ENCODE data around the gene NKX1-1. TPM values are rescaled to one million over a fixed set of nuclear protein-coding genes. Genes with fewer than 3 reads are reported as not detected.

Gene NKX1-1
- total RNA-seq, 1 experiment from 2014 or later, result not detected

DNA sequence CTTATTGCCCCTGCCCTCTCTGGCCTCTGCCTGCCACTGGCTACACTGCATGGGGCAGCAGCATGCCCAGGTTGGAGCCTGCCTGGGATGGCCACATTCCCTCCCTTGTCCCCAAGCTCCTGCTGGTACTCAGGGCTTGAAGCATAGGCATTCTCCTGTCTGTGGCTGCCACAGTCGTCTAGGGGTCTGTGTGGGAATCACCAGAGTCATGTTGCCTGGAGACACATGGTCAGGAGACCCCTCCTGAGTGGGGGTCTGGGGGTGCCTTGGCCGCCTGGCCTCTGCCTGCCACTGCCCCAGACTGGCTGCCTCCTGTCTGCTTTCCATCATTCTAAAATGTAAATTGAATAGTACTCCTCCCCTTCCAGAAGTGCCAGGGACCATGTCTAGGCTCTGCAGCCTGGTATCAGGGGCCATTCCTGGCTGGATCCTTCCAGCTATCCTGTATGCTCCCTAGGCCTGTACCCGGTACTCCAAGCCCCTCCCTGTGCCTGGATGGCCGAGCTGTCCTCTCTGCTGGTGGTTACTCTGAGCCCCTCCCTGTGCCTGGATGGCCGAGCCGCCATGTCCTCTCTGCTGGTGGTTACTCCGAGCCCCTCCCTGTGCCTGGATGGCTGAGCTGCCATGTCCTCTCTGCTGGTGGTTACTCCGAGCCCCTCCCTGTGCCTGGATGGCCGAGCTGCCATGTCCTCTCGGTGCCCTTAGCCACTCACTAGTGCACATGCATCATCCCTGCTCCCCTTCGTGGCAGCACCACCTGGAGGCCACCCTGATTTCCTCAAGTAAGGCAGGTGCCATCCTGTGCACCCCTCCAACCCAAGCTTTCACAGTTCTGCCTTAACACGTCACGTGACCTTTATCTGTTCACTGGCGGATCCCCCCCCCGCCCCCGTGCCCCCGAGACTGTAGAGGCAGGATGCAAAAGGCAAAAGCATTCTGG lies 5.5 kb upstream of the NKX1-1 start:
- H3K4me1 ChIP-seq (ENCODE audit: control insufficient read depth, insufficient read depth, low read length), result no peaks in the 10 kb centered on the region
- no TSS peak for BruUV-seq (replicated peaks)
- DNase-seq (ENCODE audit: low read depth, low spot score) (no peak), ATAC-seq (peak; percentile 58)
- no peak overlapping the region for H3K4me3 ChIP-seq (ENCODE audit: low read depth in 2 of 2, low read length in 2 of 2)
- H3K27me3 ChIP-seq (ENCODE audit: control insufficient read depth, insufficient read depth, low read length), result no peaks in the 10 kb centered on the region
- ChIA-PET POLR2A (no interaction called here), CTCF (no interaction called here)
- in situ Hi-C loops (cut with HindIII; ENCODE audit: low pct_unique_long_range_greater_than_20kb, low sequenced_read_pairs), result no loop called here
- TF ChIP-seq, protein P1, sequence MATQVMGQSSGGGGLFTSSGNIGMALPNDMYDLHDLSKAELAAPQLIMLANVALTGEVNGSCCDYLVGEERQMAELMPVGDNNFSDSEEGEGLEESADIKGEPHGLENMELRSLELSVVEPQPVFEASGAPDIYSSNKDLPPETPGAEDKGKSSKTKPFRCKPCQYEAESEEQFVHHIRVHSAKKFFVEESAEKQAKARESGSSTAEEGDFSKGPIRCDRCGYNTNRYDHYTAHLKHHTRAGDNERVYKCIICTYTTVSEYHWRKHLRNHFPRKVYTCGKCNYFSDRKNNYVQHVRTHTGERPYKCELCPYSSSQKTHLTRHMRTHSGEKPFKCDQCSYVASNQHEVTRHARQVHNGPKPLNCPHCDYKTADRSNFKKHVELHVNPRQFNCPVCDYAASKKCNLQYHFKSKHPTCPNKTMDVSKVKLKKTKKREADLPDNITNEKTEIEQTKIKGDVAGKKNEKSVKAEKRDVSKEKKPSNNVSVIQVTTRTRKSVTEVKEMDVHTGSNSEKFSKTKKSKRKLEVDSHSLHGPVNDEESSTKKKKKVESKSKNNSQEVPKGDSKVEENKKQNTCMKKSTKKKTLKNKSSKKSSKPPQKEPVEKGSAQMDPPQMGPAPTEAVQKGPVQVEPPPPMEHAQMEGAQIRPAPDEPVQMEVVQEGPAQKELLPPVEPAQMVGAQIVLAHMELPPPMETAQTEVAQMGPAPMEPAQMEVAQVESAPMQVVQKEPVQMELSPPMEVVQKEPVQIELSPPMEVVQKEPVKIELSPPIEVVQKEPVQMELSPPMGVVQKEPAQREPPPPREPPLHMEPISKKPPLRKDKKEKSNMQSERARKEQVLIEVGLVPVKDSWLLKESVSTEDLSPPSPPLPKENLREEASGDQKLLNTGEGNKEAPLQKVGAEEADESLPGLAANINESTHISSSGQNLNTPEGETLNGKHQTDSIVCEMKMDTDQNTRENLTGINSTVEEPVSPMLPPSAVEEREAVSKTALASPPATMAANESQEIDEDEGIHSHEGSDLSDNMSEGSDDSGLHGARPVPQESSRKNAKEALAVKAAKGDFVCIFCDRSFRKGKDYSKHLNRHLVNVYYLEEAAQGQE (IDR thresholded peaks at IDR 0.05; ENCODE audit: insufficient read depth in 1 of 2, low read depth in 2 of 2, low read length in 1 of 2), result no peak
- TF ChIP-seq, protein P2, sequence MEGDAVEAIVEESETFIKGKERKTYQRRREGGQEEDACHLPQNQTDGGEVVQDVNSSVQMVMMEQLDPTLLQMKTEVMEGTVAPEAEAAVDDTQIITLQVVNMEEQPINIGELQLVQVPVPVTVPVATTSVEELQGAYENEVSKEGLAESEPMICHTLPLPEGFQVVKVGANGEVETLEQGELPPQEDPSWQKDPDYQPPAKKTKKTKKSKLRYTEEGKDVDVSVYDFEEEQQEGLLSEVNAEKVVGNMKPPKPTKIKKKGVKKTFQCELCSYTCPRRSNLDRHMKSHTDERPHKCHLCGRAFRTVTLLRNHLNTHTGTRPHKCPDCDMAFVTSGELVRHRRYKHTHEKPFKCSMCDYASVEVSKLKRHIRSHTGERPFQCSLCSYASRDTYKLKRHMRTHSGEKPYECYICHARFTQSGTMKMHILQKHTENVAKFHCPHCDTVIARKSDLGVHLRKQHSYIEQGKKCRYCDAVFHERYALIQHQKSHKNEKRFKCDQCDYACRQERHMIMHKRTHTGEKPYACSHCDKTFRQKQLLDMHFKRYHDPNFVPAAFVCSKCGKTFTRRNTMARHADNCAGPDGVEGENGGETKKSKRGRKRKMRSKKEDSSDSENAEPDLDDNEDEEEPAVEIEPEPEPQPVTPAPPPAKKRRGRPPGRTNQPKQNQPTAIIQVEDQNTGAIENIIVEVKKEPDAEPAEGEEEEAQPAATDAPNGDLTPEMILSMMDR (IDR thresholded peaks at IDR 0.05), result no peak; the same call in 1 of the 2 replicates
- TF ChIP-seq POLR2AphosphoS5 (IDR thresholded peaks at IDR 0.05; ENCODE audit: low read depth, low read length) (no peak), TCF7L2 (IDR thresholded peaks at IDR 0.05; ENCODE audit: low read depth, low read length) (no peak), SIN3A (IDR thresholded peaks at IDR 0.05; ENCODE audit: borderline replicate concordance, insufficient read depth, low read depth, low read length) (no peak)
- intact Hi-C loops (cut with micrococcal nuclease; ENCODE audit: unreplicated experiment), result no loop called here
- H3K36me3 ChIP-seq (ENCODE audit: control insufficient read depth, insufficient read depth, low read length), result no peaks in the 10 kb centered on the region
- no peak overlapping the region for H3K27ac ChIP-seq (ENCODE audit: low read length)
- H3K9me3 ChIP-seq (ENCODE audit: control insufficient read depth, insufficient read depth, low read depth, low read length), result no peaks in the 10 kb centered on the region

DNA sequence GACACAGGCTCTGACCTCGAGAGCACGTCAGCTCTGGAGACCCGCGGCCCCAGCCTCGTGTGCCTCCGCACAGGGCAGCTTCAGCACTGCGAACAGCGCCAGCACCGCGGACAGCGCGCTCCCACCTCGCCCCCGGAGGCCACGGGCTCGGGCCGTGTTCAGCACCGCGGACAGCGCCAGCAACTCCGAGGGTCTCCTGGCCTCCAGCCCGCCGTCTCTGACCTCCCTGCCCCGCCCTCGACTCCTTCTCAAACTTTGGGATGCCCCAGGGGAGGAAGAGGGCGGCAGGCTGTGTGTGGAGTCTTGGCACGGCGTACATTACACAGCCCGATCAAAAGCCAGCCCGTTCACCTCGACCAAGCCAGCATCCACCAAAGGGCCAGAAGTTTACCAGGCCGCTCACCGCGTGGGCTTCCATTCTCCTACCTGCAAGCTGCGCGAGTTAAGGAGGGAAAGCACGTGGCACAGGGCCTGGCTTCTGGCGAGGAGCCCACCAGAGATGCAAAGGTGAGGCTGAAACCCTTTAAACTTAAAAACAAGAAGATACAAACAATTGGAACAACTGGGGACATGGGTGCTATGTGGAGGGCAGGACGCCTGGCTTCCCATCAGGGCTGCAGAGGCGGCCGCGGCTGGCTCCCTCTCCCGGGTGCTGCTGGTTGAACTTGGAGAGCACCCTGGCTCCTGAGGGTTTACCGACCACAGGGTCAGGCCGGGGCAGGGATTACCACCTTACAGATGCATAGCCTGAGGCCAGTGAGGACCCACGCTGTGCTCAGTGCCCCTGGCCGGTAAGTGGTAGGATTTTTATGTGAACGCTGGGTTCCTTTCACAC lies 4.5 kb upstream of the NKX1-1 start:
- Histone ChIP-seq H3K27ac (ENCODE audit: low read length) (no peak overlapping the region), H3K9me3 (ENCODE audit: control insufficient read depth, insufficient read depth, low read depth, low read length) (no peaks in the 10 kb centered on the region), H3K36me3 (ENCODE audit: control insufficient read depth, insufficient read depth, low read length) (no peaks in the 10 kb centered on the region), H3K4me1 (ENCODE audit: control insufficient read depth, insufficient read depth, low read length) (no peaks in the 10 kb centered on the region), H3K27me3 (ENCODE audit: control insufficient read depth, insufficient read depth, low read length) (no peaks in the 10 kb centered on the region), H3K4me3 (ENCODE audit: low read depth in 2 of 2, low read length in 2 of 2) (no peak overlapping the region)
- ATAC-seq, result no peak; the same call in 1 of the 2 replicates
- no peak for DNase-seq (ENCODE audit: low read depth, low spot score)
- in situ Hi-C loops (cut with HindIII; ENCODE audit: low pct_unique_long_range_greater_than_20kb, low sequenced_read_pairs) (no loop called here), intact Hi-C loops (cut with micrococcal nuclease; ENCODE audit: unreplicated experiment) (no loop called here)
- CTCF ChIA-PET, result no interaction called here
- no TSS peak for BruUV-seq (replicated peaks)
- POLR2A ChIA-PET, result no interaction called here
- TF ChIP-seq SIN3A (IDR thresholded peaks at IDR 0.05; ENCODE audit: borderline replicate concordance, insufficient read depth, low read depth, low read length) (peak; percentile 77; the same call in 1 of the 2 replicates), POLR2AphosphoS5 (IDR thresholded peaks at IDR 0.05; ENCODE audit: low read depth, low read length) (no peak)
- TF ChIP-seq, protein P1 (IDR thresholded peaks at IDR 0.05; ENCODE audit: insufficient read depth in 1 of 2, low read depth in 2 of 2, low read length in 1 of 2), result peak; percentile 97 to 99
